ENCODE results near the gene FOXS1. TPM values are rescaled to one million over a fixed set of nuclear protein-coding genes. Genes with fewer than 3 reads are reported as not detected.

FOXS1 gene
- total RNA-seq, 1 experiment from 2014 or later = not detected

Other genes with a start within 250 kb of the FOXS1 start
- 774 and 872 TPM in 2 replicates for gene ID1, start 240.3 kb downstream of the FOXS1 start, total RNA-seq (2014; rRNA removed)
- gene COX4I2, start 207.7 kb downstream of the FOXS1 start, total RNA-seq (2014; rRNA removed) = not detected in 2 replicates
- gene BCL2L1, start 122.7 kb downstream of the FOXS1 start, total RNA-seq (2014; rRNA removed) = 260 and 277 TPM in 2 replicates
- 128 and 151 TPM in 2 replicates for gene TPX2, start 106.3 kb downstream of the FOXS1 start, total RNA-seq (2014; rRNA removed)
- gene MYLK2, start 26.2 kb downstream of the FOXS1 start, total RNA-seq (2014; rRNA removed) = 1.7 TPM in 2 replicates
- gene DUSP15, start 24.9 kb upstream of the FOXS1 start, total RNA-seq (2014; rRNA removed) = not detected in 2 replicates
- not detected in 2 replicates for gene TTLL9, start 25.0 kb upstream of the FOXS1 start, total RNA-seq (2014; rRNA removed)
- 11.7 and 12.3 TPM in 2 replicates for gene PDRG1, start 106.4 kb upstream of the FOXS1 start, total RNA-seq (2014; rRNA removed)
- gene XKR7, start 122.5 kb upstream of the FOXS1 start, total RNA-seq (2014; rRNA removed) = not detected in 2 replicates
- not detected in 2 replicates for gene CCM2L, start 164.8 kb upstream of the FOXS1 start, total RNA-seq (2014; rRNA removed)
- not detected in 2 replicates for gene HCK, start 206.6 kb upstream of the FOXS1 start, total RNA-seq (2014; rRNA removed)